ENCODE results near the gene MARCHF2. TPM values are rescaled to one million over a fixed set of nuclear protein-coding genes. Genes with fewer than 3 reads are reported as not detected.

MARCHF2 gene
- total RNA-seq, 6 experiments from 2014 or later, result 23.5 to 30.2 (median 26.0) TPM

DNA sequence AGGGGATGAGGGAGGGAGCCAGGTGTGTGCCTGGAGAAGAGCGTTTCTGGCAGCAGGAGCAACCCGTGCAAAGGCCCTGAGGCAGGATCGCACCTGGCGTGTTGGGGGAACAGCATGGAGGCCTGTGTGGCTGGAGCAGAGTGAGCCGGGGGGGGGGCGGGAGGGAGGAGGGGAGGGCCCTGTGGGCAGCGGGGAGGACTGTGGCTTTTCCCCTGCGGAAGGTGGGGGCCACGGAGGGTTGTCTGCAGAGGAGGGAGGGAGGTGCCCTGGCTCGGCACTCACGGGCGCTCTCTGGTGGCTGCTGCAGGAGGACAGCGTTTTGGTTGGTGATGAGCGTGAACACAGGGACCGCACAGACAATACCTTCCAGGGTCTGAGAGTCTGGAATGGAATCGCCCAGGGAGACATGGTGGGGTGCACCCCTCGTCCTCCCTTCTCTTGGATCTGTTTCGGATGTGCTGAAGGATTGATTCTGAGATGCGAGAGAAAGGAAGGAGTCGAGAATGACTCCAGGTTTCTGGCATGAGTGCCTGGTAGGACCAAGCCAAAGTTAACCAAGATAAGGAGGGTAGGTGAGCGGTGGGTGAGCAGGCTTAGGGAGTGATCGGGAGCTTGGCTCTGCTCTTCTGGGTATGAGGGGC is 16.4 kb upstream of the MARCHF2 start:
- no peaks in the 10 kb centered on the region; the same call in 1 of the 2 replicates for H3K36me3 Mint-ChIP-seq (ENCODE audit: low read depth)
- H3K27ac Mint-ChIP-seq, result no peak overlapping the region
- H3K4me1 Mint-ChIP-seq (ENCODE audit: low read depth), result peaks cover 38% of the 10 kb centered on the region
- peak; percentile 30 for DNase-seq
- peaks cover 4% of the 10 kb centered on the region; the same call in 1 of the 2 replicates for H3K27me3 Mint-ChIP-seq (ENCODE audit: insufficient read depth)
- TF ChIP-seq, protein P1, sequence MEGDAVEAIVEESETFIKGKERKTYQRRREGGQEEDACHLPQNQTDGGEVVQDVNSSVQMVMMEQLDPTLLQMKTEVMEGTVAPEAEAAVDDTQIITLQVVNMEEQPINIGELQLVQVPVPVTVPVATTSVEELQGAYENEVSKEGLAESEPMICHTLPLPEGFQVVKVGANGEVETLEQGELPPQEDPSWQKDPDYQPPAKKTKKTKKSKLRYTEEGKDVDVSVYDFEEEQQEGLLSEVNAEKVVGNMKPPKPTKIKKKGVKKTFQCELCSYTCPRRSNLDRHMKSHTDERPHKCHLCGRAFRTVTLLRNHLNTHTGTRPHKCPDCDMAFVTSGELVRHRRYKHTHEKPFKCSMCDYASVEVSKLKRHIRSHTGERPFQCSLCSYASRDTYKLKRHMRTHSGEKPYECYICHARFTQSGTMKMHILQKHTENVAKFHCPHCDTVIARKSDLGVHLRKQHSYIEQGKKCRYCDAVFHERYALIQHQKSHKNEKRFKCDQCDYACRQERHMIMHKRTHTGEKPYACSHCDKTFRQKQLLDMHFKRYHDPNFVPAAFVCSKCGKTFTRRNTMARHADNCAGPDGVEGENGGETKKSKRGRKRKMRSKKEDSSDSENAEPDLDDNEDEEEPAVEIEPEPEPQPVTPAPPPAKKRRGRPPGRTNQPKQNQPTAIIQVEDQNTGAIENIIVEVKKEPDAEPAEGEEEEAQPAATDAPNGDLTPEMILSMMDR (IDR thresholded peaks at IDR 0.05), result peak; percentile 76
- no peak overlapping the region; the same call in 1 of the 2 replicates for H3K4me3 Mint-ChIP-seq
- H3K9me3 Mint-ChIP-seq, result no peaks in the 10 kb centered on the region

DNA sequence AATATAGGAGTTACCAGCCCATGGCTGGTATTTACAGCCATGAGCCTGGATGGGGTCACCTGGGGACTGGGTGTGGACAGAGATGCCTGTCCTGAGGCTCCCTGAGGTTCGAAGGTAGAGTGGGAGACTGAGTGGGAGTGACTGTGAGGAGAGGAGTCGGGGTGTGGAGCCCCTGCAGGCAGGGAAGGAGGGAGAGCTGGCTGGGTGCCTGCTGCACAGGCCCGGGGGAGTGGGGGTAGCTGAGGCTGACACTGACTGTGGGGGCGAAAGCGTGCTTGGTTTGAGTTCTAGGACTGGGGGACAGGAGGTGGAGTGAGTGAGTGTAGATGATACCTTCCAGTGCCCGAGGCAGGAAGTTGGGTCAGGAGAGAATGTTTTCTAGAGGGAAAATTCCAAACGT is 15.8 kb upstream of the MARCHF2 start:
- Mint-ChIP-seq H3K4me1 (ENCODE audit: low read depth) (peaks cover 38% of the 10 kb centered on the region), H3K36me3 (ENCODE audit: low read depth) (no peaks in the 10 kb centered on the region; the same call in 1 of the 2 replicates), H3K4me3 (no peak overlapping the region; the same call in 1 of the 2 replicates), H3K9me3 (no peaks in the 10 kb centered on the region), H3K27ac (peak overlapping the region; percentile 19; the same call in 1 of the 2 replicates), H3K27me3 (ENCODE audit: insufficient read depth) (peaks cover 4% of the 10 kb centered on the region)
- TF ChIP-seq, protein P1 (IDR thresholded peaks at IDR 0.05), result no peak
- DNase-seq, result no peak

DNA sequence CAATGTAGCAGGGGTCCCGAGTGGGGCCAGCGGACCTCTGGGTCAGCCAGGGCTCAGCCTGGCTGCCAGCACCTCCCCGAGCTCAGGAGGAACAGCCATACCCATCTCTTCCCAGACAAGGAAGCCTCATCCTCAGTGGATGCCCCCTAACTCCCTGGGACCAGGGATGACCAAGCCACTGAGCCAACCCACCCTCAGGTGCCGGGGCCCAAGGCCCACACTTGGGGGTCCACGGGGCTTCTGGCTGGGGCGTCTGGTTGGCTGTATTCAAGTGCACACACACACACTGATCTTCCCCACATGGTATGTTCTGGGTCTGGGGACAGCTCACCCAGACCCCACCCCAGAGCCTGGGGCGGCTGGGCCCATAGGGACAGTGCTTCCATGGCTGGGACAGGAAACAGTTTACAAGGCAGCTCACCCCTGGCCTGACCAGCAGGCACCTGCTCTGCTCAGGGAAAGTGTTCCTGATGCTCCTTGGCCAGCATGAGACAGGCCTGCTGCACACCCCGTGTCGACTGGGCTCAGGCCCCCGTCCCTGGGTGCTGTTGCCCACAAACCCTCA is 15.3 kb upstream of the MARCHF2 start:
- Mint-ChIP-seq H3K4me1 (ENCODE audit: low read depth) (peaks cover 37% of the 10 kb centered on the region), H3K27me3 (ENCODE audit: insufficient read depth) (peaks cover 4% of the 10 kb centered on the region), H3K36me3 (ENCODE audit: low read depth) (no peaks in the 10 kb centered on the region; the same call in 1 of the 2 replicates), H3K27ac (no peak overlapping the region), H3K4me3 (no peak overlapping the region), H3K9me3 (no peaks in the 10 kb centered on the region)
- no peak for DNase-seq
- TF ChIP-seq, protein P1 (IDR thresholded peaks at IDR 0.05), result no peak

DNA sequence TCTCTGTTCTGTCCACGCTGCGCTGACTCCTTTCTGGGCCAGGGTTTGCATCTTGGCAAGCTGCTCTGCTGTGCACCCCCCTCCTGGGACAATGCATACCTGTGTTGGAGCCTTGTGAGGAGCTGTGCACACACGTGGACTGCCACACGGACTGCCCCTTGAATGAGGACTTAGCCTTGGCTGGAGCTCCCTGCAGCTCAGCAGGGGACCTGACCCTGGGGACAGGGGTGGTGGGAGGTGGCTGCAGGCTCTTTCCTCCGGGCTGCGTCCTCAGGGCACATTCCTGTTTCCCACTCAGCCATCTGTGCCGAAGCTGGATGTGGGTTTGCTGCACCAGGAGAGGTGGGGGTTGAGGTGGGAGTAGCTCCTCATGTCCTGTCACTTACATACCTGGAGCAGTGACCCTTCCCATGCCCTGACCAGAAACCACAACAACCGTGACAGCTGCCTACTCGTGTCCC is 14.8 kb upstream of the MARCHF2 start:
- TF ChIP-seq, protein P1 (IDR thresholded peaks at IDR 0.05), result no peak
- no peak for DNase-seq
- H3K4me3 Mint-ChIP-seq, result no peak overlapping the region
- no peaks in the 10 kb centered on the region for H3K9me3 Mint-ChIP-seq
- no peaks in the 10 kb centered on the region; the same call in 1 of the 2 replicates for H3K36me3 Mint-ChIP-seq (ENCODE audit: low read depth)
- H3K4me1 Mint-ChIP-seq (ENCODE audit: low read depth), result peaks cover 33% of the 10 kb centered on the region
- H3K27ac Mint-ChIP-seq, result no peak overlapping the region
- H3K27me3 Mint-ChIP-seq (ENCODE audit: insufficient read depth), result peaks cover 4% of the 10 kb centered on the region

DNA sequence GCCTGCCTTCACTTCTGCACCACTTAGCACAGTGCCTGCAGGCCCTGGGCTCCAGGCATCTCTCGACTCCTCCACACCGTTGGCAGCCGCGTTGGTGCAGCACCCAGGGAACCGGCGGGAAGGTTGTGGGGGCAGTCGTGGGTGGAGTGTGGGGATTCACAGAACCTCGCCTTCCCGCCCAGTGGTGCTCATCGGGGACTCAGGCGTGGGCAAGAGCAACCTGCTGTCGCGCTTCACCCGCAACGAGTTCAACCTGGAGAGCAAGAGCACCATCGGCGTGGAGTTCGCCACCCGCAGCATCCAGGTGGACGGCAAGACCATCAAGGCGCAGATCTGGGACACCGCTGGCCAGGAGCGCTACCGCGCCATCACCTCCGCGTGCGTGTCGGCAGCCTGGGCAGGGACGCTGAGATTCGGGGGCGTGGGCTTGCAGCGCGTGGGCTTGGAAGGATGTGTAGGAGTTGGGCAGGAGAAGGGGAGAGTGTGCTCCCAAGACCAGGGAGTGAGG is 13.4 kb upstream of the MARCHF2 start:
- H3K27me3 Mint-ChIP-seq (ENCODE audit: insufficient read depth), result peaks cover 4% of the 10 kb centered on the region
- H3K4me3 Mint-ChIP-seq, result no peak overlapping the region
- TF ChIP-seq, protein P1 (IDR thresholded peaks at IDR 0.05), result no peak
- no peak overlapping the region for H3K27ac Mint-ChIP-seq
- no peaks in the 10 kb centered on the region; the same call in 1 of the 2 replicates for H3K36me3 Mint-ChIP-seq (ENCODE audit: low read depth)
- no peaks in the 10 kb centered on the region for H3K9me3 Mint-ChIP-seq
- H3K4me1 Mint-ChIP-seq (ENCODE audit: low read depth), result peaks cover 25% of the 10 kb centered on the region
- DNase-seq, result no peak

Data from HFFc6 (cell line).